ENCODE measurements around the gene RAB11A. TPM values are rescaled to one million over a fixed set of nuclear protein-coding genes. Genes with fewer than 3 reads are reported as not detected.

Gene RAB11A
- total RNA-seq, 1 experiment from 2014 or later, result 245 TPM

DNA sequence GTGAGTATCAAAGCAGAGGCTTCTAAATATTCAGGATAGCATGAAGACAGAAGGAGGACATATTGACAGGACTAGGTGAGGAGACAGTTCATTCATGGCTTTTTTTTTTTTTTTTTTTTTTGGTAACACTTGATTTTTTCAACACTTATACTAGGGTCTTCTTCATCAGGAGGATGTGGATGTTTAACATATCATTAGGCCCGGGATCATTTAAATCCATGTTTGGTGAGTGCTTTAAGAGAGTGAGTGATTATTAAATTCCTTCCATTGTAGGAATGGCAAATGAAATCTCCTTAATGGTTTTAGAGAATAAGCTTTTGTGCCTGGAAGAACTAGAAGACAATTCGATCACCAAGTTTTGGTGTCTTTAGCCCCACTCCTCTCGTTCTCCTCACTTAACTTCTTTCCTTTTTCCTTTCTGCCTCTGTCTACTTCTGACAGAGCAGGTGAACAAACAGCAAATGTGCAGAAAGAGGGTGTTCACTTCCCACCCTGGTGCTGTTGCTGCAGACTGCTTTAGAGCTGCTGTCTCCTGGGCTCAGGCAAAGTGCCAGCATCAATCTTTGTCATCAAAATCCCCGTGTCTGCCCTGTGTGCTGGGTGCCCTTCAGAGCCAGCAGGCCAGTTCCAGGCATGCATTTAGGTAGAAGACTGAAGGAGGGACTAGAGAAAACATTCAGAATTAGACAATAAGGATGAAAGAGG is 35.6 kb upstream of the RAB11A start:
- Mint-ChIP-seq H3K27ac (peak overlapping the region; percentile 99), H3K4me3 (peak overlapping the region; percentile 54), H3K9me3 (no peaks in the 10 kb centered on the region), H3K36me3 (no peaks in the 10 kb centered on the region), H3K27me3 (ENCODE audit: low read depth) (no peaks in the 10 kb centered on the region), H3K4me1 (peaks cover 56% of the 10 kb centered on the region)
- TF ChIP-seq, protein P1, sequence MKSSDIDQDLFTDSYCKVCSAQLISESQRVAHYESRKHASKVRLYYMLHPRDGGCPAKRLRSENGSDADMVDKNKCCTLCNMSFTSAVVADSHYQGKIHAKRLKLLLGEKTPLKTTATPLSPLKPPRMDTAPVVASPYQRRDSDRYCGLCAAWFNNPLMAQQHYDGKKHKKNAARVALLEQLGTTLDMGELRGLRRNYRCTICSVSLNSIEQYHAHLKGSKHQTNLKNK (CRISPR knock-in tag; IDR thresholded peaks at IDR 0.05), result no peak
- no peak for TF ChIP-seq ZNF317 (CRISPR knock-in tag; IDR thresholded peaks at IDR 0.05; ENCODE audit: borderline replicate concordance, low read depth)
- no peak for TF ChIP-seq MYBL2 (CRISPR knock-in tag; IDR thresholded peaks at IDR 0.05)
- TF ChIP-seq JAZF1 (CRISPR knock-in tag; IDR thresholded peaks at IDR 0.05), result no peak
- no peak for TF ChIP-seq FOXP1 (CRISPR knock-in tag; IDR thresholded peaks at IDR 0.05; ENCODE audit: borderline replicate concordance)
- TF ChIP-seq, protein P2, sequence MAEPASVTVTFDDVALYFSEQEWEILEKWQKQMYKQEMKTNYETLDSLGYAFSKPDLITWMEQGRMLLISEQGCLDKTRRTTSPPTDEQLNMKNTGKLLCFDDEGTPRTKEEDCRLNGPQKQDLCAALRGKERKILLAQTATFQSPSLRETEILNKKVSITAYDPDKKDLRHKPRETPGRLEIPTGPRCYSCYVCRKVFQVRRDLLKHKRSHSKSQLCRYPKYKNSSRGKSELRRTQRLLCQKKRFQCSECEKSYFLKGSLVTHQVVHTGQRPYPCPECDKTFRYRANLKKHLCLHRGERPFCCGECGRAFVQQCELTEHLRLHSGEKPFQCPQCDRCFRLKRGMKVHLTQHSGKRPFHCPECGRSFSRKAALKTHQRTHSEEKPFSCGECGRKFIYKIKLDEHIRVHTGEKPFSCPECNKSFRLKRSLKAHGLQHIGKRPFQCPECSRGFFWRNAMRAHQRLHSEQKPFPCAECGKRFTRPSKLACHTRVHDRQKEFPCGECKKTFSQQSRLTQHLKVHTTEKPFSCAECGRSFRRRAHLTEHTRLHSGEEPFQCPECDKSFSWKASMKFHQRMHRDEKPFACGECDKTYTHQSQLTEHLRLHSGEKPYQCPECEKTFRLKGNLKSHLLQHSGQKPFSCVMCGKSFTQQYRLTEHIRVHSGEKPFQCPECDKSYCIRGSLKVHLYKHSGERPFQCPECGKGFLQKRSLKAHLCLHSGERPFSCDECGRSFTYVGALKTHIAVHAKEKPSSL (CRISPR knock-in tag; conservative IDR thresholded peaks at IDR 0.05), result no peak
- TF ChIP-seq, protein P3, sequence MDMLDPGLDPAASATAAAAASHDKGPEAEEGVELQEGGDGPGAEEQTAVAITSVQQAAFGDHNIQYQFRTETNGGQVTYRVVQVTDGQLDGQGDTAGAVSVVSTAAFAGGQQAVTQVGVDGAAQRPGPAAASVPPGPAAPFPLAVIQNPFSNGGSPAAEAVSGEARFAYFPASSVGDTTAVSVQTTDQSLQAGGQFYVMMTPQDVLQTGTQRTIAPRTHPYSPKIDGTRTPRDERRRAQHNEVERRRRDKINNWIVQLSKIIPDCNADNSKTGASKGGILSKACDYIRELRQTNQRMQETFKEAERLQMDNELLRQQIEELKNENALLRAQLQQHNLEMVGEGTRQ (CRISPR knock-in tag; IDR thresholded peaks at IDR 0.05), result no peak
- TF ChIP-seq, protein P4, sequence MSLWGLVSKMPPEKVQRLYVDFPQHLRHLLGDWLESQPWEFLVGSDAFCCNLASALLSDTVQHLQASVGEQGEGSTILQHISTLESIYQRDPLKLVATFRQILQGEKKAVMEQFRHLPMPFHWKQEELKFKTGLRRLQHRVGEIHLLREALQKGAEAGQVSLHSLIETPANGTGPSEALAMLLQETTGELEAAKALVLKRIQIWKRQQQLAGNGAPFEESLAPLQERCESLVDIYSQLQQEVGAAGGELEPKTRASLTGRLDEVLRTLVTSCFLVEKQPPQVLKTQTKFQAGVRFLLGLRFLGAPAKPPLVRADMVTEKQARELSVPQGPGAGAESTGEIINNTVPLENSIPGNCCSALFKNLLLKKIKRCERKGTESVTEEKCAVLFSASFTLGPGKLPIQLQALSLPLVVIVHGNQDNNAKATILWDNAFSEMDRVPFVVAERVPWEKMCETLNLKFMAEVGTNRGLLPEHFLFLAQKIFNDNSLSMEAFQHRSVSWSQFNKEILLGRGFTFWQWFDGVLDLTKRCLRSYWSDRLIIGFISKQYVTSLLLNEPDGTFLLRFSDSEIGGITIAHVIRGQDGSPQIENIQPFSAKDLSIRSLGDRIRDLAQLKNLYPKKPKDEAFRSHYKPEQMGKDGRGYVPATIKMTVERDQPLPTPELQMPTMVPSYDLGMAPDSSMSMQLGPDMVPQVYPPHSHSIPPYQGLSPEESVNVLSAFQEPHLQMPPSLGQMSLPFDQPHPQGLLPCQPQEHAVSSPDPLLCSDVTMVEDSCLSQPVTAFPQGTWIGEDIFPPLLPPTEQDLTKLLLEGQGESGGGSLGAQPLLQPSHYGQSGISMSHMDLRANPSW (CRISPR knock-in tag; conservative IDR thresholded peaks at IDR 0.05; ENCODE audit: low read depth), result no peak
- TF ChIP-seq GRHL2 (CRISPR knock-in tag; IDR thresholded peaks at IDR 0.05; ENCODE audit: insufficient replicate concordance, severe bottlenecking), result no peak
- TF ChIP-seq KAT7 (CRISPR knock-in tag; IDR thresholded peaks at IDR 0.05; ENCODE audit: borderline replicate concordance), result no peak
- TF ChIP-seq ATF1 (CRISPR knock-in tag; IDR thresholded peaks at IDR 0.05), result no peak
- TF ChIP-seq, protein P5, sequence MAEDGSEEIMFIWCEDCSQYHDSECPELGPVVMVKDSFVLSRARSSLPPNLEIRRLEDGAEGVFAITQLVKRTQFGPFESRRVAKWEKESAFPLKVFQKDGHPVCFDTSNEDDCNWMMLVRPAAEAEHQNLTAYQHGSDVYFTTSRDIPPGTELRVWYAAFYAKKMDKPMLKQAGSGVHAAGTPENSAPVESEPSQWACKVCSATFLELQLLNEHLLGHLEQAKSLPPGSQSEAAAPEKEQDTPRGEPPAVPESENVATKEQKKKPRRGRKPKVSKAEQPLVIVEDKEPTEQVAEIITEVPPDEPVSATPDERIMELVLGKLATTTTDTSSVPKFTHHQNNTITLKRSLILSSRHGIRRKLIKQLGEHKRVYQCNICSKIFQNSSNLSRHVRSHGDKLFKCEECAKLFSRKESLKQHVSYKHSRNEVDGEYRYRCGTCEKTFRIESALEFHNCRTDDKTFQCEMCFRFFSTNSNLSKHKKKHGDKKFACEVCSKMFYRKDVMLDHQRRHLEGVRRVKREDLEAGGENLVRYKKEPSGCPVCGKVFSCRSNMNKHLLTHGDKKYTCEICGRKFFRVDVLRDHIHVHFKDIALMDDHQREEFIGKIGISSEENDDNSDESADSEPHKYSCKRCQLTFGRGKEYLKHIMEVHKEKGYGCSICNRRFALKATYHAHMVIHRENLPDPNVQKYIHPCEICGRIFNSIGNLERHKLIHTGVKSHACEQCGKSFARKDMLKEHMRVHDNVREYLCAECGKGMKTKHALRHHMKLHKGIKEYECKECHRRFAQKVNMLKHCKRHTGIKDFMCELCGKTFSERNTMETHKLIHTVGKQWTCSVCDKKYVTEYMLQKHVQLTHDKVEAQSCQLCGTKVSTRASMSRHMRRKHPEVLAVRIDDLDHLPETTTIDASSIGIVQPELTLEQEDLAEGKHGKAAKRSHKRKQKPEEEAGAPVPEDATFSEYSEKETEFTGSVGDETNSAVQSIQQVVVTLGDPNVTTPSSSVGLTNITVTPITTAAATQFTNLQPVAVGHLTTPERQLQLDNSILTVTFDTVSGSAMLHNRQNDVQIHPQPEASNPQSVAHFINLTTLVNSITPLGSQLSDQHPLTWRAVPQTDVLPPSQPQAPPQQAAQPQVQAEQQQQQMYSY (CRISPR knock-in tag; IDR thresholded peaks at IDR 0.05), result no peak
- TF ChIP-seq NR3C1 (CRISPR knock-in tag; conservative IDR thresholded peaks at IDR 0.05; ENCODE audit: low read depth), result no peak
- TF ChIP-seq, protein P6, sequence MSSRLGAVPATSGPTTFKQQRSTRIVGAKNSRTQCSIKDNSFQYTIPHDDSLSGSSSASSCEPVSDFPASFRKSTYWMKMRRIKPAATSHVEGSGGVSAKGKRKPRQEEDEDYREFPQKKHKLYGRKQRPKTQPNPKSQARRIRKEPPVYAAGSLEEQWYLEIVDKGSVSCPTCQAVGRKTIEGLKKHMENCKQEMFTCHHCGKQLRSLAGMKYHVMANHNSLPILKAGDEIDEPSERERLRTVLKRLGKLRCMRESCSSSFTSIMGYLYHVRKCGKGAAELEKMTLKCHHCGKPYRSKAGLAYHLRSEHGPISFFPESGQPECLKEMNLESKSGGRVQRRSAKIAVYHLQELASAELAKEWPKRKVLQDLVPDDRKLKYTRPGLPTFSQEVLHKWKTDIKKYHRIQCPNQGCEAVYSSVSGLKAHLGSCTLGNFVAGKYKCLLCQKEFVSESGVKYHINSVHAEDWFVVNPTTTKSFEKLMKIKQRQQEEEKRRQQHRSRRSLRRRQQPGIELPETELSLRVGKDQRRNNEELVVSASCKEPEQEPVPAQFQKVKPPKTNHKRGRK (CRISPR knock-in tag; IDR thresholded peaks at IDR 0.05; ENCODE audit: borderline replicate concordance), result no peak
- ATAC-seq (no peak), DNase-seq (ENCODE audit: low spot score) (no peak)
- ChIA-PET POLR2A (interaction anchor here (1.6 to 2.4 kb wide), 2 partner anchors 36 to 42 kb away, joined by 6 to 15 read pairs; partner anchors contain the start of genes DENND4A and RAB11A), CTCF (interaction anchor here (0.6 to 4.1 kb wide), 9 partner anchors 10 to 223 kb away, joined by 3 to 32 read pairs (median 8); partner anchors contain the start of genes INTS14 and RAB11A)

Measured in WTC11 (cell line).